Neural cell (in vitro differentiated cells): ENCODE results near the gene WDR38. TPM values are rescaled to one million over a fixed set of nuclear protein-coding genes. Genes with fewer than 3 reads are reported as not detected.
A peak's percentile ranks its signal among the peaks of the same experiment; 100 is the strongest.

Experiments used
- H2AFZ ChIP-seq: fragments of 200-600, 300-800 bp; sonication (generic), shearing (Covaris generic); 2 replicates; pipeline ENCODE4 v1.6.0; 2014; ENCODE audit warnings: low read depth, mild to moderate bottlenecking, antibody characterized with exemption, low read length, moderate library complexity
- H3F3A ChIP-seq: fragments of 200-600 bp; shearing (Covaris generic); 2 replicates; pipeline ENCODE4 v1.6.1; 2016; ENCODE audit warnings: mild to moderate bottlenecking, moderate library complexity, mixed read lengths, antibody characterized with exemption, low read length; ENCODE audit not compliant: insufficient read depth, poor library complexity, severe bottlenecking
- H3K27ac ChIP-seq: fragments of 200-600, 300-800 bp; sonication (generic), shearing (Covaris generic); 2 replicates; pipeline ENCODE4 v1.5.1; 2014; ENCODE audit warnings: mild to moderate bottlenecking, low read length, moderate library complexity
- H3K27me3 ChIP-seq: fragments of 300-800, 200-600 bp; sonication (generic), shearing (Covaris generic); 2 replicates; pipeline ENCODE4 v1.6.0; 2014; ENCODE audit warnings: mild to moderate bottlenecking, low read depth, low read length, moderate library complexity; ENCODE audit not compliant: insufficient read depth
- H3K36me3 ChIP-seq: fragments of 300-800, 200-600 bp; sonication (generic), shearing (Covaris generic); 2 replicates; pipeline ENCODE4 v1.5.1; 2014; ENCODE audit warnings: mild to moderate bottlenecking, antibody characterized with exemption, low read length, moderate library complexity; ENCODE audit not compliant: insufficient read depth
- H3K4me2 ChIP-seq: fragments of 300-800, 200-600 bp; sonication (generic), shearing (Covaris generic); 2 replicates; pipeline ENCODE4 v1.6.0; 2014; ENCODE audit warnings: mild to moderate bottlenecking, low read length
- H3K4me3 ChIP-seq: fragments of 300-800, 200-600 bp; sonication (generic), shearing (Covaris generic); 2 replicates; pipeline ENCODE4 v1.5.1; 2014; ENCODE audit warnings: mild to moderate bottlenecking, low read length, moderate library complexity
- H3K79me2 ChIP-seq: fragments of 200-600 bp; shearing (Covaris generic); replicated peaks from 2 replicates; pipeline ENCODE4 v1.6.0; 2014; ENCODE audit warnings: mild to moderate bottlenecking, low read length, moderate library complexity; ENCODE audit not compliant: insufficient read depth
- H3K9ac ChIP-seq: fragments of 300-800, 200-600 bp; sonication (generic), shearing (Covaris generic); 2 replicates; pipeline ENCODE4 v1.6.1; 2016; ENCODE audit warnings: mild to moderate bottlenecking, low read length, mixed read lengths
- H3K9me2 ChIP-seq: fragments of 200-600 bp; shearing (Covaris generic); 2 replicates; pipeline ENCODE4 v1.6.1; 2016; ENCODE audit warnings: mild to moderate bottlenecking, low read length, mixed read lengths; ENCODE audit not compliant: insufficient read depth
- H3K9me3 ChIP-seq: fragments of 200-600, 300-800 bp; sonication (generic), shearing (Covaris generic); 2 replicates; pipeline ENCODE4 v1.6.1; 2016; ENCODE audit warnings: mild to moderate bottlenecking, mixed run types, low read length, moderate library complexity, mixed read lengths
- H4K20me1 ChIP-seq: fragments of 200-600 bp; shearing (Covaris generic); 2 replicates; pipeline ENCODE4 v1.6.1; 2016; ENCODE audit warnings: mild to moderate bottlenecking, mixed run types; ENCODE audit not compliant: insufficient read depth
- EP300 ChIP-seq: fragments of 450-650 bp; conservative IDR thresholded peaks from 2 replicates; pipeline ENCODE4 v1.6.1; 2014; ENCODE audit warnings: antibody characterized with exemption, mild to moderate bottlenecking, moderate library complexity; ENCODE audit not compliant: poor library complexity, severe bottlenecking
- EZH2 ChIP-seq: fragments of 200-600, 300-800 bp; shearing (Covaris generic), sonication (generic); IDR thresholded peaks from 2 replicates; pipeline ENCODE4 v1.6.1; 2014; ENCODE audit warnings: antibody characterized with exemption, low read length, borderline replicate concordance, mild to moderate bottlenecking; ENCODE audit not compliant: insufficient read depth, poor library complexity, severe bottlenecking
- MXI1 ChIP-seq: fragments of 450-650 bp; conservative IDR thresholded peaks from 2 replicates; pipeline ENCODE4 v1.6.1; 2014; ENCODE audit warnings: antibody characterized with exemption, mild to moderate bottlenecking; ENCODE audit not compliant: poor library complexity, severe bottlenecking
- POLR2AphosphoS5 ChIP-seq: IDR thresholded peaks from 2 replicates; pipeline ENCODE4 v1.6.1; 2012
- RAD21 ChIP-seq: fragments of 450-650 bp; conservative IDR thresholded peaks from 2 replicates; pipeline ENCODE4 v1.6.1; 2014; ENCODE audit warnings: antibody characterized with exemption, mild to moderate bottlenecking, moderate library complexity
- SMC3 ChIP-seq: fragments of 450-650 bp; conservative IDR thresholded peaks from 2 replicates; pipeline ENCODE4 v1.6.1; 2014; ENCODE audit warnings: antibody characterized with exemption, mild to moderate bottlenecking, moderate library complexity; ENCODE audit not compliant: poor library complexity
- polyA plus RNA-seq: library from polyadenylated mRNA; depleted of rRNA; stranded (reverse); fragments of >200 nt; gene quantifications from 2 replicates; pipeline ENCODE4 v1.2.3, GENCODE V29; 2014
- TF ChIP-seq, protein P1 (sequence below): fragments of 450-650 bp; IDR thresholded peaks from 2 replicates; pipeline ENCODE4 v1.5.1; 2014; ENCODE audit warnings: antibody characterized with exemption, mild to moderate bottlenecking, moderate library complexity; ENCODE audit not compliant: poor library complexity, severe bottlenecking
- TF ChIP-seq, protein P2 (sequence below): IDR thresholded peaks from 2 replicates; pipeline ENCODE4 v1.6.1; 2012; ENCODE audit warnings: borderline replicate concordance

Gene WDR38
- polyA plus RNA-seq, 1 donor from 2014 or later: not detected

DNA sequence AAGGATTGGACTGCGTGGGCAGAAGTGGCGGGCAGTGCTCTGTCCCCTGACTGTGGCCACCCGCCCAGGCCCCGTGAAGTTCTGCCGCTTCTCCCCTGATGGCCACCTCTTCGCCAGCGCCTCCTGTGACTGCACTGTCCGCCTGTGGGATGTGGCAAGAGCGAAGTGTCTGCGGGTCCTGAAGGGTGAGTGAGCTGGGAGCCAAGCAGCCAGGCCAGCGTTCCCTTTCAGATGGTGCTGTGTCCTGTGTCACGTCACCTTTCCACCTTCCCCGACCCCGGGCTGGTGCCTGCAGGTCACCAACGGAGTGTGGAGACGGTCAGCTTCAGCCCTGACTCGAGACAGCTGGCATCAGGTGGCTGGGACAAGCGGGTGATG, 2.3 kb downstream of the WDR38 start:
- Histone ChIP-seq H3K4me3 (no peak overlapping the region), H3K27ac (no peak overlapping the region), H3K9me2 (no peaks in the 10 kb centered on the region), H3K9me3 (no peaks in the 10 kb centered on the region), H4K20me1 (peaks cover 9% of the 10 kb centered on the region), H3K36me3 (no peaks in the 10 kb centered on the region), H2AFZ (no peak overlapping the region), H3K9ac (no peak overlapping the region), H3K27me3 (no peaks in the 10 kb centered on the region), H3F3A (no peaks in the 10 kb centered on the region), H3K79me2 (peaks cover 2% of the 10 kb centered on the region), H3K4me2 (no peak overlapping the region)
- TF ChIP-seq, protein P1, sequence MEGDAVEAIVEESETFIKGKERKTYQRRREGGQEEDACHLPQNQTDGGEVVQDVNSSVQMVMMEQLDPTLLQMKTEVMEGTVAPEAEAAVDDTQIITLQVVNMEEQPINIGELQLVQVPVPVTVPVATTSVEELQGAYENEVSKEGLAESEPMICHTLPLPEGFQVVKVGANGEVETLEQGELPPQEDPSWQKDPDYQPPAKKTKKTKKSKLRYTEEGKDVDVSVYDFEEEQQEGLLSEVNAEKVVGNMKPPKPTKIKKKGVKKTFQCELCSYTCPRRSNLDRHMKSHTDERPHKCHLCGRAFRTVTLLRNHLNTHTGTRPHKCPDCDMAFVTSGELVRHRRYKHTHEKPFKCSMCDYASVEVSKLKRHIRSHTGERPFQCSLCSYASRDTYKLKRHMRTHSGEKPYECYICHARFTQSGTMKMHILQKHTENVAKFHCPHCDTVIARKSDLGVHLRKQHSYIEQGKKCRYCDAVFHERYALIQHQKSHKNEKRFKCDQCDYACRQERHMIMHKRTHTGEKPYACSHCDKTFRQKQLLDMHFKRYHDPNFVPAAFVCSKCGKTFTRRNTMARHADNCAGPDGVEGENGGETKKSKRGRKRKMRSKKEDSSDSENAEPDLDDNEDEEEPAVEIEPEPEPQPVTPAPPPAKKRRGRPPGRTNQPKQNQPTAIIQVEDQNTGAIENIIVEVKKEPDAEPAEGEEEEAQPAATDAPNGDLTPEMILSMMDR: no peak
- TF ChIP-seq, protein P2, sequence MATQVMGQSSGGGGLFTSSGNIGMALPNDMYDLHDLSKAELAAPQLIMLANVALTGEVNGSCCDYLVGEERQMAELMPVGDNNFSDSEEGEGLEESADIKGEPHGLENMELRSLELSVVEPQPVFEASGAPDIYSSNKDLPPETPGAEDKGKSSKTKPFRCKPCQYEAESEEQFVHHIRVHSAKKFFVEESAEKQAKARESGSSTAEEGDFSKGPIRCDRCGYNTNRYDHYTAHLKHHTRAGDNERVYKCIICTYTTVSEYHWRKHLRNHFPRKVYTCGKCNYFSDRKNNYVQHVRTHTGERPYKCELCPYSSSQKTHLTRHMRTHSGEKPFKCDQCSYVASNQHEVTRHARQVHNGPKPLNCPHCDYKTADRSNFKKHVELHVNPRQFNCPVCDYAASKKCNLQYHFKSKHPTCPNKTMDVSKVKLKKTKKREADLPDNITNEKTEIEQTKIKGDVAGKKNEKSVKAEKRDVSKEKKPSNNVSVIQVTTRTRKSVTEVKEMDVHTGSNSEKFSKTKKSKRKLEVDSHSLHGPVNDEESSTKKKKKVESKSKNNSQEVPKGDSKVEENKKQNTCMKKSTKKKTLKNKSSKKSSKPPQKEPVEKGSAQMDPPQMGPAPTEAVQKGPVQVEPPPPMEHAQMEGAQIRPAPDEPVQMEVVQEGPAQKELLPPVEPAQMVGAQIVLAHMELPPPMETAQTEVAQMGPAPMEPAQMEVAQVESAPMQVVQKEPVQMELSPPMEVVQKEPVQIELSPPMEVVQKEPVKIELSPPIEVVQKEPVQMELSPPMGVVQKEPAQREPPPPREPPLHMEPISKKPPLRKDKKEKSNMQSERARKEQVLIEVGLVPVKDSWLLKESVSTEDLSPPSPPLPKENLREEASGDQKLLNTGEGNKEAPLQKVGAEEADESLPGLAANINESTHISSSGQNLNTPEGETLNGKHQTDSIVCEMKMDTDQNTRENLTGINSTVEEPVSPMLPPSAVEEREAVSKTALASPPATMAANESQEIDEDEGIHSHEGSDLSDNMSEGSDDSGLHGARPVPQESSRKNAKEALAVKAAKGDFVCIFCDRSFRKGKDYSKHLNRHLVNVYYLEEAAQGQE: no peak
- TF ChIP-seq RAD21 (no peak), POLR2AphosphoS5 (no peak), EP300 (no peak)

DNA sequence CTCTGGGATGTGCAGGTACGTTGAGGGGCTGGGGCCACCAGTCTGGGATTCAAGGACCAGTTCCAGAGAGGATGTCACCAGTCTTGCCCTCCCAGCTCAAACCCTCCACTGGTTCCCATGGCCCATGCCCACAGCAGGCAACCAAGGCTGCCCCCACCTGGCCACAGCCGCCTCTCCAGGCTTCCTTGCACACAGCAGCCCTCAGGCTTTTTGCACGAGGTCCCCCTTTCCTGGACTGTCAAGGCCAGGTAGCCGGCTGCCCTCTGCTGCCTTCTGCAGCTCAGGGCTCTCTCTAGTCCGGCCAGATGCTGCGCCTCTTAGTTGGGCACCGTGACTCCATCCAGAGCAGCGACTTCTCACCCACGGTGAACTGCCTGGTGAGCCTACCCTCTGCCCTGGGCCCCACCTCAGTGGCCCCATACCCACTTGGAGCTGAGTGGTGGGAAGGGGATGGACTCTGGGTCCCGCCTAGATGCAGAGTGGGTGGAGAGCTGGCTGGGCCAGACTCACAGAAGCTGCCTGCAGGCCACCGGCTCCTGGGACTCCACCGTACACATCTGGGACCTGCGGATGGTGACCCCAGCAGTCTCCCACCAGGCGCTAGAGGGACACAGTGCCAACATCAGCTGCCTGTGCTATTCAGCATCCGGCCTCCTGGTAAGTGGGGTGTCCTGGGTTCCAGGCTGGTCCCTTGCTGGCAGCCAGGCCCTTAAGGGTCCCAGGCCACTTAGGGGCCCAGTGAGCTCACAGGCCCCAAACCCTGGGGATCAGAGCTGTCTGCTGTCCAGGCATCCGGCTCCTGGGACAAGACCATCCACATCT, 2.9 kb downstream of the WDR38 start:
- H3K36me3 ChIP-seq: no peaks in the 10 kb centered on the region
- H3K79me2 ChIP-seq: peaks cover 8% of the 10 kb centered on the region
- H3K27me3 ChIP-seq: no peaks in the 10 kb centered on the region
- no peaks in the 10 kb centered on the region for H3K9me3 ChIP-seq
- H2AFZ ChIP-seq: no peak overlapping the region
- no peaks in the 10 kb centered on the region for H3F3A ChIP-seq
- H3K9me2 ChIP-seq: no peaks in the 10 kb centered on the region
- no peak overlapping the region for H3K4me3 ChIP-seq
- no peak overlapping the region for H3K4me2 ChIP-seq
- H3K27ac ChIP-seq: no peak overlapping the region
- no peak overlapping the region for H3K9ac ChIP-seq
- TF ChIP-seq POLR2AphosphoS5: peak; percentile 6
- no peak for TF ChIP-seq MXI1
- peaks cover 15% of the 10 kb centered on the region for H4K20me1 ChIP-seq

DNA sequence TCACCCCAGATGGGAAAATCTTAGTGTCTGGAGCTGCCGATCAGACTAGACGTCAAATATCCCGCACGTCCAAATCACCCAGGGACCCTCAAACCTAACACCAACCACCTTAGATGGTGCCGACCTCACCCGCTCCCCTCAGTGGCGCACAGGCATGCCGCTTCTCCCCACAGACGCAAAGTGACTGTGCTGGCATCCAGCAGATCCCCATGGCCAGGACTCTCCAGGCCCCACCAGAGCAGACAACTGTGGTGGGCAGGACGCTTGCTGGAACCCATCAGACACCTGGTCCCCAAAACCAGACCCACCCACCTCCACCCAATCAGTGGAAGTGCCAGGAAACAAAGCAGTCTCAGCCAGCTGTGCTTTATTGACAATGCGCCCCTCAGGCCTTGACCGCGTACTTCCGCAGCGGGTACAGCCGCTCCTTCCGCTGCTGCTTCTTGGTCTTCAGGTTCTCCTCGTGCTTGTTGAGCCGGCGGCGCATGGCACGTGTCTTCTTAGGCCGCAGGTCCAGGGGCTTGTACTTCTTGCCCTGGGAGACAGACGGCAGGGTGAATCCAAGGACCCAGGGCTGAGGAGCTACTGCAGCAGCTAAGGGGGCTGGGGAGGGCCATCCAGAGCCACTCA, 4.4 kb downstream of the WDR38 start:
- Histone ChIP-seq H3K27ac (no peak overlapping the region), H2AFZ (no peak overlapping the region), H3K4me3 (no peak overlapping the region), H3K36me3 (no peaks in the 10 kb centered on the region), H3K9me2 (no peaks in the 10 kb centered on the region), H3K9ac (no peak overlapping the region), H3K27me3 (no peaks in the 10 kb centered on the region), H3F3A (no peaks in the 10 kb centered on the region), H4K20me1 (peaks cover 15% of the 10 kb centered on the region), H3K4me2 (no peak overlapping the region), H3K9me3 (no peaks in the 10 kb centered on the region), H3K79me2 (peaks cover 9% of the 10 kb centered on the region)
- TF ChIP-seq POLR2AphosphoS5 (no peak), MXI1 (no peak), RAD21 (no peak), SMC3 (no peak), EZH2 (no peak), EP300 (no peak)
- TF ChIP-seq, protein P2: no peak
- TF ChIP-seq, protein P1: no peak
